ENCODE results near the gene PPDPF. TPM values are rescaled to one million over a fixed set of nuclear protein-coding genes. Genes with fewer than 3 reads are reported as not detected.

PPDPF gene
- total RNA-seq, 1 experiment from 2014 or later = 517 TPM

DNA sequence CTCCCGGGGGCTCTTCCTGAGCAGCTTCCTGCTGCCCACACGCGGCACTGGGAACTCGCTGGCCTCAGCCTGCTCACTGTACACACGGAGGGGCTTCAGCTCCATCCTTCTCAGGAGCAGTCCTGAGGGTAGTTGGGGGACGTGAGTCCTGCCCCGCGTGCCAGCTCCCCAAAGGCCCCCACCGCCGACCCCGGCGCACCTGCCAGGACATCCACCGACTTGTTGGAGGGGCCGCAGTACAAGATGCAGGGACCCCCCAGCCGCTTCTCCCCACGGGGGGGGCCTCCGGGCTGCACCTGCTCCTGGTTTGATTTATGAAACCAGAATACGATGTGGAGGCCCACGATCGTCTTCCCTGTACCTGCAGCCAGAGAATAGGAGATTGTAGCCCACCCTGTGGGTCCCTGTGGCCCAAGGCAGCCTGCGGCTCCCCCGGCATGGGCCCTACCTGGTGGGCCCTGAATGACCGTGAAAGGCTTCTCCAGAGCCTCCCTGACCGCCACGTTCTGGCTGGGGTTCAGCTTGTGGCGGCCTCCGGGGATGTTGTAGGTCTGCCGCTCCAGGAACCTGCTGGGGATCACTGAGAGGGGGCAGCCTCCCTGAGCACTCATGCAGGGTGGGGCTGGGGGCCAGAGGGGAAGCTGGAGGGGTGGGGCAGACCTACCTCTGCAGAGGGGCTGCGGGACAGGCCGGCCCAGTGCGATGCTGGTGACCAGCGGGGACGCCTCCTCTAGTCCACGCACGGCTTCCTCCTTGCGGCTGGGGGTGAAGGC lies 41.2 kb downstream of the PPDPF start:
- TF ChIP-seq, protein P1, sequence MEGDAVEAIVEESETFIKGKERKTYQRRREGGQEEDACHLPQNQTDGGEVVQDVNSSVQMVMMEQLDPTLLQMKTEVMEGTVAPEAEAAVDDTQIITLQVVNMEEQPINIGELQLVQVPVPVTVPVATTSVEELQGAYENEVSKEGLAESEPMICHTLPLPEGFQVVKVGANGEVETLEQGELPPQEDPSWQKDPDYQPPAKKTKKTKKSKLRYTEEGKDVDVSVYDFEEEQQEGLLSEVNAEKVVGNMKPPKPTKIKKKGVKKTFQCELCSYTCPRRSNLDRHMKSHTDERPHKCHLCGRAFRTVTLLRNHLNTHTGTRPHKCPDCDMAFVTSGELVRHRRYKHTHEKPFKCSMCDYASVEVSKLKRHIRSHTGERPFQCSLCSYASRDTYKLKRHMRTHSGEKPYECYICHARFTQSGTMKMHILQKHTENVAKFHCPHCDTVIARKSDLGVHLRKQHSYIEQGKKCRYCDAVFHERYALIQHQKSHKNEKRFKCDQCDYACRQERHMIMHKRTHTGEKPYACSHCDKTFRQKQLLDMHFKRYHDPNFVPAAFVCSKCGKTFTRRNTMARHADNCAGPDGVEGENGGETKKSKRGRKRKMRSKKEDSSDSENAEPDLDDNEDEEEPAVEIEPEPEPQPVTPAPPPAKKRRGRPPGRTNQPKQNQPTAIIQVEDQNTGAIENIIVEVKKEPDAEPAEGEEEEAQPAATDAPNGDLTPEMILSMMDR (IDR thresholded peaks at IDR 0.05; ENCODE audit: unreplicated experiment) = no peak
- BruUV-seq (replicated peaks) = no TSS peak
- Mint-ChIP-seq H3K27ac (ENCODE audit: unreplicated experiment) (no peak overlapping the region), H3K4me1 (ENCODE audit: low read depth, unreplicated experiment) (no peaks in the 10 kb centered on the region), H3K4me3 (ENCODE audit: low read depth, unreplicated experiment) (no peak overlapping the region), H3K36me3 (ENCODE audit: insufficient read depth, unreplicated experiment) (peaks cover 64% of the 10 kb centered on the region), H3K9me3 (ENCODE audit: low read depth, unreplicated experiment) (peaks cover 2% of the 10 kb centered on the region), H3K27me3 (ENCODE audit: unreplicated experiment) (no peaks in the 10 kb centered on the region)
- CTCF ChIA-PET = interaction anchor here (1.2 kb wide), 1 partner anchor 24 kb away, joined by 4 read pairs; no protein-coding TSS in a partner anchor
- intact Hi-C loops (cut with micrococcal nuclease; ENCODE audit: unreplicated experiment) = no loop called here
- no peak for DNase-seq

DNA sequence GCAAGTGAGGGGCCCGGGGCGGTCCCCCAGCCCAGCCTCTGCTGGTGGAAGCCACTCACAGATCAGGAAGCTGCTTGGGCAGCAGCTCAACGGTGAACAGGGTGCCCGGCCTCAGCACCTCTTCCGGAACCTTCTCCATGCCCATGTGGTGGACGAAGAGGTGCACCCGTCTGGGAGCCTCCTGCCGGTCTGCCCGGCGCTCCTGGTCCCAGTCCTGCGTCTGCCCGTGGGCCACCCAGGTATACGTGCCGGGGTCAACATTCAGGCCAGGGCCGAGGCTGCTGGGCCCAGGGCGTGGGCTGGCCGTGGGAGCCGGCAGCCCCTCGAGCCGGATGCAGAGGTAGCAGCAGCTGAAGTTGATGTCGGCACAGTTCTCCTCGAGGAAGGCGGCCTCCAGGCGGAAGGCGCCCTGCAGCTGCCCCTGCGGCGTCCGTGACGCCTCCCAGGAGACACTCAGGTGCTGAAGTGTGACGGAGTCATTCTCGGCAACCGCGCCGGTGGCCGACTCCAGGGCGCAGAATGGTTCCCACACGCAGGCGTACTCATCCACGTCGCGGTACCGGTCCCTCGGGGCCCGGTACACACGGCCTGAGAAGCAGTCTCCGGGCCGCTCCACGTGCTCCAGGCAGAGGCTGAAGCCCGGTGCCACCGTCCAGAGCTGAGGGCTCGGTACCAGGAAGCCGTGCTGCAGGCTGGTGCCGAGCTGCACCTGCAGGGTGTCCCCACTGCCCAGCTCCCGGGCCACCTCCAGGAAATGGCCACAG lies 42.1 kb downstream of the PPDPF start:
- Mint-ChIP-seq H3K27ac (ENCODE audit: unreplicated experiment) (no peak overlapping the region), H3K27me3 (ENCODE audit: unreplicated experiment) (no peaks in the 10 kb centered on the region), H3K4me1 (ENCODE audit: low read depth, unreplicated experiment) (no peaks in the 10 kb centered on the region), H3K4me3 (ENCODE audit: low read depth, unreplicated experiment) (no peak overlapping the region), H3K36me3 (ENCODE audit: insufficient read depth, unreplicated experiment) (peaks cover 72% of the 10 kb centered on the region), H3K9me3 (ENCODE audit: low read depth, unreplicated experiment) (peaks cover 2% of the 10 kb centered on the region)
- TF ChIP-seq, protein P1 (IDR thresholded peaks at IDR 0.05; ENCODE audit: unreplicated experiment) = no peak
- CTCF ChIA-PET = interaction anchor here (1.2 kb wide), 1 partner anchor 25 kb away, joined by 4 read pairs; no protein-coding TSS in a partner anchor
- no TSS peak for BruUV-seq (replicated peaks)
- no peak for DNase-seq
- intact Hi-C loops (cut with micrococcal nuclease; ENCODE audit: unreplicated experiment) = no loop called here

DNA sequence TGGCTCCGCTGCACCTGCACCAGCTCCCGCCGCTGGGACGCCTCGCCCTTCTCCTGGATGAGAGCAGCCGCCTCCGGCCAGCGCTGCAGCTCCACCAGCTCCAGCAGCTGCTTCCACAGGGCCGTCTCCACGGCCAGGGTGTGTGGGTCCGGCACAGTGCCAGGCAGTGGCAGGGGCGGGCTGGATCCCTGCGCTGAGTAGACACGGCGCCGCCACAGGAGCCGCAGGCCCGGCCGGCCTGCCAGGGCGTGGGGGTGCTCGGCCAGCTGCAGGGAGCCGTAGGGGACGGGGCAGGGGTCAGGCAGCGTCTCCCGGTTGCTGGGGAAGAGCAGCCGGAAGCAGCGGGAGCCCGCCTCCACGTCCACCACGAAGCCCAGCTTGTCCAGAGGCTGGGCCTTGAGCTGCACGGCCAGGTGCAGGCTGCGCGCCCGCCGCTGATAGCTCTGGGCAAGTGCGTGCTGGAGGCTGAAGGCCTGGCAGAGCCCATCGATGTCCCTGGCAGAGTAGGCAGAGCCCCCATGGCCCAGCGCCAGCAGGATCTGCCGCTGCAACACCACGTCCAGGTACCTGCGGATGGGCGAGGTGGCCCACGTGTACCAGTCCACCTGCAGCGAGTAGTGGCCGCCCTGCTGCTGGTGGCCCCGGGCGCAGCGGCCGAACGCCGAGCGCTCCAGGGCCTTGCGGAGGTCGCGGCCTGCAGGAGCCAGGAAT lies 42.8 kb downstream of the PPDPF start:
- DNase-seq = no peak
- Mint-ChIP-seq H3K36me3 (ENCODE audit: insufficient read depth, unreplicated experiment) (peaks cover 73% of the 10 kb centered on the region), H3K4me1 (ENCODE audit: low read depth, unreplicated experiment) (no peaks in the 10 kb centered on the region), H3K9me3 (ENCODE audit: low read depth, unreplicated experiment) (peaks cover 2% of the 10 kb centered on the region), H3K27me3 (ENCODE audit: unreplicated experiment) (no peaks in the 10 kb centered on the region), H3K4me3 (ENCODE audit: low read depth, unreplicated experiment) (no peak overlapping the region), H3K27ac (ENCODE audit: unreplicated experiment) (no peak overlapping the region)
- no TSS peak for BruUV-seq (replicated peaks)
- intact Hi-C loops (cut with micrococcal nuclease; ENCODE audit: unreplicated experiment) = no loop called here
- TF ChIP-seq, protein P1 (IDR thresholded peaks at IDR 0.05; ENCODE audit: unreplicated experiment) = no peak
- CTCF ChIA-PET = no interaction called here

DNA sequence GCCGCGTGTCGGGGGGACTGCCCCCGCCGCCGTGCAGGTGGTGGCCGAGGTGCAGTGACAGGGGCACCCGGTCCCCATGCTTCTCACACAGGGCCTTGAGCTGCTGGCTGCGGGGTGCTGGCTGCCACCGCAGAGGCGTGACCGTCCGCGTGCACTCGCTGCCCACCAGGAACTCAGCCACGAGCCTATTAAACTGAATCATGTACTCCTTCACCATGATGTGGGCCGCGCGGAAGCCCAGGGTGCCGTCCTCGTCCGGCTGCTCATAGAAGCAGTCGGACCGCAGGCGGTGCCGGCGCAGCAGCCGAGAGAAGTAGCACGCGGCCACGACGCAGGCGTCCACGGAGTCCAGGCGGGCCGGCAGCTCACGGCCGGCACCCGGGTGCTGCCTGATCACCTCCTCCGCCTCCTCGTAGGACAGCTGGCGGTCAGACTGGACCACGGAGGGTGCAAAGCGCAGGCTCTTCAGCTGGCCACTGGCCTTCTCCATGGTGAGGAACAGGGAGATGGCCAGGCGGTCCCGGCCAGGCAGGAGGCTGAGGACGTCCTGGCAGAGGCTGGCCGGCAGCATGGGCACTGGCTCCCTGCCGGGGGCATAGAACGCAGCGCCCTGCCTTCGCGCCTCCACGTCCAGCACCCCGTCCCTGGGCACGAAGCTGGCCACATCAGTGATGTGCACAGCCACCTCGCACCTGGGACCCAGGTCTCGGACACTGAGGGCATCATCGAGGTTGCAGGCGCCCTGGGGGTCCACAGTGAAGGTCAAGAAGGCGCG lies 43.7 kb downstream of the PPDPF start:
- BruUV-seq (replicated peaks) = no TSS peak

More for the DNA sequence above, 43.7 kb downstream of the PPDPF start:
- Mint-ChIP-seq H3K4me3 (ENCODE audit: low read depth, unreplicated experiment) (no peak overlapping the region), H3K27me3 (ENCODE audit: unreplicated experiment) (no peaks in the 10 kb centered on the region), H3K9me3 (ENCODE audit: low read depth, unreplicated experiment) (peaks cover 2% of the 10 kb centered on the region), H3K4me1 (ENCODE audit: low read depth, unreplicated experiment) (no peaks in the 10 kb centered on the region), H3K36me3 (ENCODE audit: insufficient read depth, unreplicated experiment) (peaks cover 71% of the 10 kb centered on the region), H3K27ac (ENCODE audit: unreplicated experiment) (no peak overlapping the region)
- intact Hi-C loops (cut with micrococcal nuclease; ENCODE audit: unreplicated experiment) = no loop called here
- TF ChIP-seq, protein P1 (IDR thresholded peaks at IDR 0.05; ENCODE audit: unreplicated experiment) = no peak
- DNase-seq = no peak
- CTCF ChIA-PET = no interaction called here
